Activated CD8-positive, alpha-beta T cell treated with anti-CD3 and anti-CD28 coated beads for 36 hours (primary cell): ENCODE data around the gene TRAPPC12. TPM values are rescaled to one million over a fixed set of nuclear protein-coding genes. Genes with fewer than 3 reads are reported as not detected.

Experiments
- ATAC-seq: fragments of 200-7000 bp; cut with Tn5 transposase; one replicate; pipeline ENCODE4 v1.10.0; 2021; ENCODE audit warnings: mild to moderate bottlenecking, moderate library complexity
- CTCF ChIA-PET: fragments of 350-600 bp; sonication (Branson Sonifier 250); formaldehyde crosslinking; loops from one replicate; lab custom pipeline; 2021; ENCODE audit warnings: antibody characterized with exemption; lab: Charles Lee
- POLR2A ChIA-PET: fragments of 350-600 bp; sonication (Branson Sonifier 250); formaldehyde crosslinking; loops from one replicate; lab custom pipeline; 2021; ENCODE audit warnings: antibody characterized with exemption; lab: Charles Lee
- DNase-seq: peaks from one replicate; pipeline ENCODE4 v3.0.0-alpha.2; 2020
- H3K27ac Mint-ChIP-seq: one replicate; pipeline ENCODE4 v1.8.0; 2021; ENCODE audit warnings: mild to moderate bottlenecking, mixed read lengths
- H3K27me3 Mint-ChIP-seq: one replicate; pipeline ENCODE4 v1.8.0; 2021; ENCODE audit warnings: mixed read lengths
- H3K36me3 Mint-ChIP-seq: one replicate; pipeline ENCODE4 v1.8.0; 2021; ENCODE audit warnings: low read depth, mixed read lengths
- H3K4me1 Mint-ChIP-seq: one replicate; pipeline ENCODE4 v1.8.0; 2021; ENCODE audit warnings: low read depth, mixed read lengths
- H3K4me3 Mint-ChIP-seq: one replicate; pipeline ENCODE4 v1.8.0; 2021; ENCODE audit warnings: mild to moderate bottlenecking, moderate library complexity, mixed read lengths
- H3K9me3 Mint-ChIP-seq: one replicate; pipeline ENCODE4 v1.8.0; 2021; ENCODE audit warnings: mixed read lengths
- CTCF ChIP-seq: fragments of 200-600 bp; IDR thresholded peaks from one replicate; pipeline ENCODE4 v1.8.0; 2022; ENCODE audit warnings: antibody characterized with exemption, mild to moderate bottlenecking
- intact Hi-C: fragments of 100-400 bp; cut with micrococcal nuclease; formaldehyde crosslinking; loops from one replicate; pipeline ENCODE4 v1.10.0; 2022
- total RNA-seq, 2 experiments: library from RNA; stranded (reverse); gene quantifications; one replicate each; pipeline ENCODE4 v1.2.3, GENCODE V29; 2021

TRAPPC12 gene
- total RNA-seq, 2 experiments from 2014 or later, result 52.9 to 65.3 TPM

GRCh38 chr2:3338340-3338739, 41.2 kb upstream of the TRAPPC12 start:
- peaks cover 2% of the 10 kb centered on the region for H3K4me1 Mint-ChIP-seq
- DNase-seq (no peak), ATAC-seq (no peak)
- no peak for TF ChIP-seq CTCF
- no peak overlapping the region for H3K4me3 Mint-ChIP-seq
- H3K27ac Mint-ChIP-seq, result no peak overlapping the region
- POLR2A ChIA-PET, result no interaction called here
- intact Hi-C loops, result no loop called here
- H3K9me3 Mint-ChIP-seq, result no peaks in the 10 kb centered on the region
- H3K36me3 Mint-ChIP-seq, result peaks cover 26% of the 10 kb centered on the region
- CTCF ChIA-PET, result no interaction called here
- H3K27me3 Mint-ChIP-seq, result no peaks in the 10 kb centered on the region

- DNase-seq (no peak), ATAC-seq (no peak)
- intact Hi-C loops, result no loop called here
- Mint-ChIP-seq H3K9me3 (no peaks in the 10 kb centered on the region), H3K27ac (no peak overlapping the region), H3K4me3 (no peak overlapping the region), H3K27me3 (no peaks in the 10 kb centered on the region), H3K4me1 (peaks cover 2% of the 10 kb centered on the region), H3K36me3 (peaks cover 17% of the 10 kb centered on the region)
- CTCF ChIA-PET, result no interaction called here
- TF ChIP-seq CTCF, result no peak
- POLR2A ChIA-PET, result no interaction called here
These were observed 39.4 kb upstream of the TRAPPC12 start for GRCh38 chr2:3340144-3340543.

GRCh38 chr2:3341336-3341735, 38.2 kb upstream of the TRAPPC12 start:
- Mint-ChIP-seq H3K27me3 (no peaks in the 10 kb centered on the region), H3K4me3 (no peak overlapping the region), H3K27ac (no peak overlapping the region), H3K36me3 (peaks cover 6% of the 10 kb centered on the region), H3K4me1 (peaks cover 2% of the 10 kb centered on the region), H3K9me3 (no peaks in the 10 kb centered on the region)
- POLR2A ChIA-PET, result no interaction called here
- ATAC-seq (no peak), DNase-seq (no peak)
- CTCF ChIA-PET, result no interaction called here
- no peak for TF ChIP-seq CTCF
- intact Hi-C loops, result no loop called here

- POLR2A ChIA-PET, result no interaction called here
- H3K36me3 Mint-ChIP-seq, result peaks cover 10% of the 10 kb centered on the region
- H3K4me1 Mint-ChIP-seq, result peaks cover 2% of the 10 kb centered on the region
- no peak for ATAC-seq
- no peaks in the 10 kb centered on the region for H3K27me3 Mint-ChIP-seq
- TF ChIP-seq CTCF, result no peak
- no peak for DNase-seq
- CTCF ChIA-PET, result no interaction called here
- H3K4me3 Mint-ChIP-seq, result no peak overlapping the region
- H3K27ac Mint-ChIP-seq, result no peak overlapping the region
- H3K9me3 Mint-ChIP-seq, result no peaks in the 10 kb centered on the region
- intact Hi-C loops, result no loop called here
These were observed 37.2 kb upstream of the TRAPPC12 start for GRCh38 chr2:3342324-3342723.

GRCh38 chr2:3343012-3343411, 36.5 kb upstream of the TRAPPC12 start:
- H3K9me3 Mint-ChIP-seq, result no peaks in the 10 kb centered on the region
- DNase-seq (no peak), ATAC-seq (no peak)
- intact Hi-C loops, result no loop called here
- H3K4me3 Mint-ChIP-seq, result no peak overlapping the region
- H3K36me3 Mint-ChIP-seq, result peaks cover 17% of the 10 kb centered on the region
- no peak overlapping the region for H3K27ac Mint-ChIP-seq
- H3K4me1 Mint-ChIP-seq, result peaks cover 2% of the 10 kb centered on the region
- no peaks in the 10 kb centered on the region for H3K27me3 Mint-ChIP-seq
- ChIA-PET CTCF (no interaction called here), POLR2A (no interaction called here)
- no peak for TF ChIP-seq CTCF
